GM21381 (cell line): ENCODE measurements around the gene FFAR2.
A peak's percentile ranks its signal among the peaks of the same experiment; 100 is the strongest.
"Not testable (repeated sequence)": the region's sequence is repeated elsewhere in the genome, so short reads cannot be mapped to it uniquely, and the experiment has no call there.

Experiments
- ATAC-seq: cut with Tn5 transposase; IDR thresholded peaks from one replicate; pipeline ENCODE4 v1.9.1; 2021; ENCODE audit warnings: mild to moderate bottlenecking, moderate library complexity; ENCODE audit not compliant: unreplicated experiment

The FFAR2 gene

GRCh38 chr19:35451338-35452096 lies 3.5 kb downstream of the FFAR2 start:
- ATAC-seq: no peak

- ATAC-seq: no peak
Measured at GRCh38 chr19:35454663-35455062, 6.6 kb downstream of the FFAR2 start.

DNA sequence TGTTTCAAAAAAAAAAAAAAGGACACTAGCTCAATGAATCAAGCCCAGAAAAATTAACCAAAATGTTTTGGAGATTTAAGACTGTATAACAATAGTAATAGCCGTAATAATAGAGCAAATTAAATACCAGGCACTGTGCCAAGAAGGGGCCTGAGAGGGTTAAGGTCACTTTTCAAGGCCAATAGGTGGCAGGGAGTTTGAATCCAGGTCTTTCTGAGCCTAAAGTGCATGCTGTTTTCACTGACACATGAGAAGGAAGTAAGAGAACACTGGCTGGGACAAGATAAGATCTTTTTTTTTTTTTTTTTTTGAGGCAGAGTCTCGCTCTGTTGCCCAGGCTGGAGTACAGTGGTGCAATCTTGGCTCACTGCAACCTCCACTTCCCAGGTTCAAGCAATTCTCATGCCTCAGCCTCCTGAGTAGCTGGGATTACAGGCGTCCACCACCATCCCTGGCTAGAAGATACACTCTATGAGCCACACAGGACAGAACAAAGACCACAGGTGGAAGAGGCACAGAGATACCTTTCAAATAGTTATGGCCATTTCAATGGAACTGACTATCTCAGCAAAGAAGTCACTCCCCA lies 7.7 kb downstream of the FFAR2 start:
- no peak for ATAC-seq

- ATAC-seq: no peak
Measured at GRCh38 chr19:35457173-35457572, 9.1 kb downstream of the FFAR2 start.

DNA sequence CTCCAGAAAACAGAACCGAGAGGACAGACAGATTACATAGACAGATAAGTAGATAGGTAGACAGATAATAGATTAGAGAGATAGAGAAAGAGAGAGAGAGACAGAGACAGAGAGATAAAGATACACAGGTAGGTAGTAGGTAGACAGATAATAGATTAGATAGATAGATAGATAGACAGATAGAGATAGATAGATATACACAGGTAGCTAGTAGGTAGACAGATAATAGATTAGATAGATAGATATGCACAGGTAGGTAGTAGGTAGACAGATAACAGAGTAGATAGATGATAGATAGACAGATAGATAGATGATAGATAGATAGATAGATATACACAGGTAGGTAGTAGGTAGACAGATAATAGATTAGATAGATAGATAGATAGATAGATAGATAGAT lies 10.1 kb downstream of the FFAR2 start:
- no peak for ATAC-seq

- peak; percentile 40 for ATAC-seq
Measured at GRCh38 chr19:35458731-35459391, 10.8 kb downstream of the FFAR2 start.

- ATAC-seq: no peak
Measured at GRCh38 chr19:35459414-35460082, 11.5 kb downstream of the FFAR2 start.

DNA sequence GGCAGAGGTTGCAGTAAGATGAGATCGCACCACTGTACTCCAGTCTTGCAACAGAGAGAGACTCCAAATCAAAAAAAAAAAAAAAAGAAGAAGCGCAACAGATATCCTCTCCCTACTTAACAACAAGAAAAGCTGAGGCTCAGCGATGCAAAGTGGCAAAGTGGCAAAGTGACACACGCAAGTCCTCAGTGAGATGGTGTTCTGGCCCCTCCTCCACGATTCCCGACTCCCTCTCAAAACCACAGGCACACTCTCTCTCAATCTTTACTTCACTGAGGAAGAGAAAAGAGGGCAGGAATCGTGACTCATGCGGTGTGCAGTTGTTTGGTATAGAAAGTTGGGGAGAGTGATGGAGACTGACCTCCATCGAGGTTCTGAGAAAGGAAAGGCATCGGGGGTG lies 12.6 kb downstream of the FFAR2 start:
- ATAC-seq: no peak

DNA sequence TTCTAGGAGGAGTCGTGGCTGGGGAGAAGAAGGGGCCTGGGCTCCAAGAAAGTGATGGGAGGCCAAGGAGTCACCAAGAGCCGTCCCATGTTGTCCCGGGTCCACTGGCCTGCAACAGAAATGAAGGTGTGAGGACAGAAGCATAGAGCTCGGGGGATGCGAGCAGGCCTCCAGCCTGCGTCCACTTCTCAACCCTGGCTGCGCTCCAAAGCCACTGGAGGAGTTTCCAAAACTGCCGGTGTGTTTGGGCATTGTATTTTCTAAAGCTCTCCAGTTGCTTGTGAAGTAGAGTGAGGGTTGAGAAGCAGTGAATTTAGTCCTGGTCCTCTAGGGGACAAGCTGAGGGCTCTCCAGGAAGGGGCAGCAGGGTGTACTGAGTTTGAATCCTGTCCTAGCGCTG lies 13.0 kb downstream of the FFAR2 start:
- ATAC-seq: no peak

- ATAC-seq: not testable (repeated sequence)
Measured at GRCh38 chr19:35461788-35462187, 13.7 kb downstream of the FFAR2 start.

GRCh38 chr19:35462476-35462953 lies 14.5 kb downstream of the FFAR2 start:
- peak; percentile 53 for ATAC-seq

DNA sequence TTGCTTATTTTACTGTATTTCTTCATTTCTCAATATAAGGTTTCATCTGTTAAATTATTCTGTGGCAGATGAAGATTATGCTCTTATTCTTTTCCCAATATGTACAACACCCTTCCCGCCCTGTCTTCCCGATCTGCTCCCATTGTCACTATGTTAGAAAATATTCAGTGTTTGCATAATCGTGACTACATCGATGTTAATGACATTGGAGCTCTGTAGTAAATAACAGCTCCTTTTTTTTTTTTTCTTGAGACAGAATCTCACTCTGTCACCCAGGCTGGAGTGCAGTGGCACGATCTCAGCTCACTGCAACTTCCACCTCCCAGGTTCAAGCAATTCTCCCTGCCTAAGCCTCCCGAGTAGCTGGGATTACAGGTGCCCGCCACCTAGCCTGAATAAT lies 14.9 kb downstream of the FFAR2 start:
- ATAC-seq: not testable (repeated sequence)

DNA sequence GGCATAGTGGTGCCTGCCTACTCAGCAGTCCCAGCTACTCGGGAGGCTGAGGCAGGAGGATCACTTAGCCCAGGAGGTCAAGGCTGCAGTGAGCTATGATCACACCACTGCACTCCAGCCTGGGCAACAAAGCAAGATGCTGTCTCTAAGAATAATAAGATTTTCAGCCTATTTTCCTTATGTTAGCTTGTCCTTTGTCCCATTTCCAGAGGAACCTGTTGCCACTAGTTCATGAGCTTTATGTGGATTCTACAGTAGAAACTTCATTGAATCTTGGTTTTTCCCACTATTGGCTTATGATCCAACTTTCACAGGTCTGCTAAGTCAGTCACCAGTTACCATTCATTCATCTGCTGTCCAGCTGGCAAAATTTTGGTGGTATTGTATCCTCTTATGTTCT lies 18.2 kb downstream of the FFAR2 start:
- ATAC-seq: no peak

GRCh38 chr19:35468637-35469036 lies 20.6 kb downstream of the FFAR2 start:
- ATAC-seq: peak; percentile 68

- no peak for ATAC-seq
Measured at GRCh38 chr19:35470128-35470527, 22.1 kb downstream of the FFAR2 start.

DNA sequence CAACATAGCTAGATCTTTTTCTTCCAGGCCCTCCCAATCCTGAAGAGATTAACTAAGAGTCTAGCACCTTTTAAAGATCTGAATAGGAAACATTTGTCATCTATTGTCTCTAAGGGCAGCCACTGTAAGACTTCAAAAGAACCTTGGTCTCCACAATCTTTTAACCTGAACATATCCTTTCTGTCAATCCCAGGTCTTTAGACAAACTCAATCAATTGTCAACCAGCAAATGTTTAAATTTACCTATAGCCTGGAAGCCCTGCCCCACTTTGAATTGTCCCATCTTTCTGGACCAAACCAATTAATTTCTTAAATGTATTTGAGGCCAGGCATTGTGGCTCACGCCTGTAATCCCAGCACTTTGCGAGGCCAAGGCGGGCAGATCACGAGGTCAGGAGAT lies 23.0 kb downstream of the FFAR2 start:
- ATAC-seq: not testable (repeated sequence)

DNA sequence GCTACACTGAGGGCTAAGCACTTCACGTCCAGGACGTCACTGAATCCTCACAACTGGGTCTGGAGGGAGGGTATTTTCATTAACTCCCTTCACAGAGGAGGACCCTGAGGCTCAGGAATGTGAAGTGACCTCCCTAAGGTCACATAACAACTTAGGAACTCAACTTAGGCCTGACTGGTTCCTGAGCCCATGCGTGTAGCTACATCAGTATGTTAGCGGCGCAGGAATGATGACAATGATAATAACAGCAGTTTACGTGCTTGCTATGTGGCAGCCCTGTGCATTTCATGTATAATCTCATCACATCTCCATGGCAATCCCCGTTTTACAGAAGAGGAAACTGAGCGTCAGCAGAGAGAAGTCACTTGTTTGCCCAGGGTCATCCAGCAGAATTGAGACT lies 23.9 kb downstream of the FFAR2 start:
- no peak for ATAC-seq

GRCh38 chr19:35474104-35474503 lies 26.0 kb downstream of the FFAR2 start:
- no peak for ATAC-seq

GRCh38 chr19:35474594-35474993 lies 26.5 kb downstream of the FFAR2 start:
- ATAC-seq: not testable (repeated sequence)

DNA sequence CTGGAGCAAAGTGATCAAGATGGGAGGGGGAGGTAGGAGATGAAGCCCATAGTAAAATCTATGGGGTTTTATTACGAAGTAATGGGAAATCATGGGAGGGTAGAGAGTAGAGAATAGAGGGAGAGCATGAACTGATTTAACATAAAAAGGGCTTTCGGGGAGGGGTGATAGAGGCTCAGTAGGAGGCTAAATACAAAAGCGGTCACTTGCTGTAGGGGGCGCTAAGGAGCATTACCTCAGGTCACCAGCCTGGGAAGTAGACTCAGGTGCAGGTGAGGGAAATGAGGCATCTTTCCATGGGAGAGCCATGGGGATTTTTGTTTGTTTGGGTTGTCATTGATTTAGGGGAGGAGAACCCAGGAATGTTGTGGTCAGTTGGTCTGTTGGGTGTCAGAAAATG lies 28.1 kb downstream of the FFAR2 start:
- ATAC-seq: no peak
